H9 (cell line): ENCODE results near the gene KIT. TPM values are rescaled to one million over a fixed set of nuclear protein-coding genes. Genes with fewer than 3 reads are reported as not detected.

Source experiments
- DNase-seq: peaks from one replicate; pipeline ENCODE4 v3.0.0-alpha.2; 2017
- H2AFZ ChIP-seq: one replicate; pipeline ENCODE4 v1.6.1; 2013; ENCODE audit warnings: mild to moderate bottlenecking, low read length, control low read depth, moderate library complexity
- H2AK5ac ChIP-seq: 2 replicates; pipeline ENCODE4 v1.6.1; 2013; ENCODE audit warnings: low read length, control low read depth, mixed read lengths; ENCODE audit not compliant: insufficient read length
- H2BK120ac ChIP-seq: one replicate; pipeline ENCODE4 v1.6.1; 2013; ENCODE audit warnings: low read depth, mild to moderate bottlenecking, low read length, control low read depth, inconsistent platforms; ENCODE audit not compliant: poor library complexity, severe bottlenecking
- H2BK12ac ChIP-seq: 2 replicates; pipeline ENCODE4 v1.6.1; 2013; ENCODE audit warnings: low read length, control low read depth, mixed read lengths, low read depth; ENCODE audit not compliant: insufficient read length
- H2BK15ac ChIP-seq: 2 replicates; pipeline ENCODE4 v1.6.1; 2013; ENCODE audit warnings: low read depth, low read length, control low read depth
- H2BK20ac ChIP-seq: one replicate; pipeline ENCODE4 v1.6.1; 2013; ENCODE audit warnings: low read depth, mild to moderate bottlenecking, low read length, control low read depth, inconsistent platforms; ENCODE audit not compliant: poor library complexity, severe bottlenecking
- H2BK5ac ChIP-seq: 2 replicates; pipeline ENCODE4 v1.6.1; 2013; ENCODE audit warnings: low read length, control low read depth, mixed read lengths; ENCODE audit not compliant: insufficient read length
- H3K14ac ChIP-seq: 2 replicates; pipeline ENCODE4 v1.6.1; 2013; ENCODE audit warnings: low read length, control low read depth; ENCODE audit not compliant: insufficient read depth
- H3K18ac ChIP-seq: 2 replicates; pipeline ENCODE4 v1.6.1; 2013; ENCODE audit warnings: low read depth, mild to moderate bottlenecking, mixed read lengths, low read length, control low read depth; ENCODE audit not compliant: insufficient read length
- H3K23ac ChIP-seq: 2 replicates; pipeline ENCODE4 v1.6.1; 2013; ENCODE audit warnings: low read length, control low read depth, mixed read lengths, low read depth; ENCODE audit not compliant: insufficient read length
- H3K23me2 ChIP-seq: 2 replicates; pipeline ENCODE4 v1.6.1; 2013; ENCODE audit warnings: low read depth, mild to moderate bottlenecking, mixed read lengths, low read length, control low read depth; ENCODE audit not compliant: insufficient read length, poor library complexity, severe bottlenecking
- H3K27ac ChIP-seq: 2 replicates; pipeline ENCODE4 v1.5.1; 2013; ENCODE audit warnings: low read length, control low read depth, mixed read lengths, low read depth; ENCODE audit not compliant: insufficient read length
- H3K27me3 ChIP-seq: 2 replicates; pipeline ENCODE4 v1.6.1; 2013; ENCODE audit warnings: low read length, control low read depth, inconsistent platforms; ENCODE audit not compliant: insufficient read depth
- H3K4ac ChIP-seq: 2 replicates; pipeline ENCODE4 v1.6.1; 2013; ENCODE audit warnings: low read depth, mild to moderate bottlenecking, control low read depth, inconsistent platforms, low read length, moderate library complexity
- H3K4me1 ChIP-seq: 2 replicates; pipeline ENCODE4 v1.6.1; 2013; ENCODE audit warnings: low read length, control low read depth, inconsistent platforms; ENCODE audit not compliant: insufficient read depth
- H3K4me2 ChIP-seq: 2 replicates; pipeline ENCODE4 v1.6.1; 2013; ENCODE audit warnings: low read length, control low read depth, mixed read lengths; ENCODE audit not compliant: insufficient read length, insufficient read depth
- H3K56ac ChIP-seq: 2 replicates; pipeline ENCODE4 v1.6.1; 2013; ENCODE audit warnings: low read depth, mild to moderate bottlenecking, mixed read lengths, low read length, control low read depth; ENCODE audit not compliant: insufficient read length
- H3K79me1 ChIP-seq: 2 replicates; pipeline ENCODE4 v1.6.1; 2013; ENCODE audit warnings: low read depth, mild to moderate bottlenecking, moderate library complexity, low read length, control low read depth, inconsistent platforms; ENCODE audit not compliant: insufficient read depth, poor library complexity, severe bottlenecking
- H3K79me2 ChIP-seq: 2 replicates; pipeline ENCODE4 v1.6.1; 2013; ENCODE audit warnings: low read length, control low read depth, inconsistent platforms; ENCODE audit not compliant: insufficient read depth
- H3K9ac ChIP-seq: 2 replicates; pipeline ENCODE4 v1.6.1; 2013; ENCODE audit warnings: low read length, control low read depth, mixed read lengths; ENCODE audit not compliant: insufficient read length; ENCODE audit errors: extremely low read depth
- H3K9me3 ChIP-seq: one replicate; pipeline ENCODE4 v1.6.1; 2013; ENCODE audit warnings: low read depth, low read length, inconsistent platforms; ENCODE audit not compliant: control insufficient read depth
- H3T11ph ChIP-seq: one replicate; pipeline ENCODE4 v1.6.1; 2013; ENCODE audit warnings: mild to moderate bottlenecking, low read length, control low read depth, inconsistent platforms
- H4K20me1 ChIP-seq: one replicate; pipeline ENCODE4 v1.6.1; 2013; ENCODE audit not compliant: control insufficient read depth, insufficient read length, insufficient read depth
- H4K5ac ChIP-seq: 2 replicates; pipeline ENCODE4 v1.6.1; 2013; ENCODE audit warnings: low read depth, mild to moderate bottlenecking, mixed read lengths, low read length, control low read depth; ENCODE audit not compliant: insufficient read length
- H4K8ac ChIP-seq: replicated peaks from 2 replicates; pipeline ENCODE4 v1.6.1; 2013; ENCODE audit warnings: low read length, control low read depth, mixed read lengths, low read depth; ENCODE audit not compliant: insufficient read length
- H4K91ac ChIP-seq: 2 replicates; pipeline ENCODE4 v1.6.1; 2013; ENCODE audit warnings: low read depth, mild to moderate bottlenecking, moderate library complexity, mixed read lengths, low read length, control low read depth; ENCODE audit not compliant: insufficient read length
- H3K27ac Mint-ChIP-seq, 3 experiments: 2 replicates in 2 of 3; 3 replicates in 1 of 3; pipeline ENCODE4 v1.8.0; 2020 to 2021; ENCODE audit warnings: mixed read lengths in 3 of 3, mild to moderate bottlenecking in 1 of 3, moderate library complexity in 1 of 3
- H3K27me3 Mint-ChIP-seq: 2 replicates; pipeline ENCODE4 v1.8.0; 2021; ENCODE audit warnings: low read depth, mild to moderate bottlenecking, moderate library complexity, mixed read lengths
- H3K36me3 Mint-ChIP-seq, 3 experiments: 2 replicates in 2 of 3; 3 replicates in 1 of 3; pipeline ENCODE4 v1.8.0; 2020 to 2021; ENCODE audit warnings: low read depth in 3 of 3, mixed read lengths in 3 of 3; ENCODE audit not compliant: insufficient read depth in 1 of 3
- H3K4me1 Mint-ChIP-seq, 2 experiments: 2 replicates each; pipeline ENCODE4 v1.8.0; 2020; ENCODE audit warnings: mixed read lengths in 2 of 2
- H3K4me3 Mint-ChIP-seq, 2 experiments: 2 replicates in 1 of 2; 3 replicates in 1 of 2; pipeline ENCODE4 v1.8.0; 2020 to 2021; ENCODE audit warnings: mild to moderate bottlenecking in 2 of 2, mixed read lengths in 2 of 2, moderate library complexity in 1 of 2
- H3K9me3 Mint-ChIP-seq, 2 experiments: 2 replicates in 1 of 2; 3 replicates in 1 of 2; pipeline ENCODE4 v1.8.0; 2020; ENCODE audit warnings: mild to moderate bottlenecking in 2 of 2, mixed read lengths in 2 of 2, moderate library complexity in 1 of 2
- CTCF ChIP-seq: fragments of 200-600 bp; sonication (generic); conservative IDR thresholded peaks from 3 replicates; pipeline ENCODE4 v1.8.0; 2021; ENCODE audit warnings: antibody characterized with exemption, mild to moderate bottlenecking
- WGBS: extraction: QIAGEN DNeasy Blood & Tissue Kit; methylation state at CpG from one replicate; pipeline ENCODE4 v1.1.7; 2013; ENCODE audit warnings: missing lambda C conversion rate, low lambda C conversion rate, mixed read lengths; ENCODE audit not compliant: insufficient read length; ENCODE audit errors: extremely low coverage; 5-methylcytosine and 5-hydroxymethylcytosine counted together
- total RNA-seq: library from RNA; stranded (reverse); gene quantifications from 2 replicates; pipeline ENCODE4 v1.2.1, GENCODE V29; 2021

Gene KIT
- total RNA-seq, 1 experiment from 2014 or later = 6.7 TPM

GRCh38 chr4:54677416-54677815 lies 19.7 kb downstream of the KIT start:
- no peaks in the 10 kb centered on the region for H3K27me3 Mint-ChIP-seq
- H3K18ac ChIP-seq = no peak overlapping the region

More at GRCh38 chr4:54677416-54677815, 19.7 kb downstream of the KIT start:
- no peak overlapping the region for H2BK120ac ChIP-seq
- no peak overlapping the region for H3K4me2 ChIP-seq
- H3K14ac ChIP-seq = no peak overlapping the region
- H2BK20ac ChIP-seq = no peak overlapping the region
- H2AK5ac ChIP-seq = no peak overlapping the region
- H2AFZ ChIP-seq = no peak overlapping the region
- H3K56ac ChIP-seq = no peak overlapping the region
- no peak overlapping the region for H2BK5ac ChIP-seq
- no peak overlapping the region for H3K4me3 Mint-ChIP-seq
- H3K4me1 Mint-ChIP-seq = peaks cover 24 to 44% of the 10 kb centered on the region in 2 experiments
- no peaks in the 10 kb centered on the region for H3K79me1 ChIP-seq
- no peak overlapping the region for H2BK15ac ChIP-seq
- H3K9me3 Mint-ChIP-seq = peaks cover 3 to 6% of the 10 kb centered on the region in 2 experiments; a peak in 2 of 5 replicates
- H3K23me2 ChIP-seq = no peaks in the 10 kb centered on the region
- no peaks in the 10 kb centered on the region for H3K27me3 ChIP-seq
- H4K8ac ChIP-seq = no peak overlapping the region
- no peak overlapping the region for H4K5ac ChIP-seq
- H3K4ac ChIP-seq = no peak overlapping the region
- no peak overlapping the region for H2BK12ac ChIP-seq
- no peak overlapping the region for H4K91ac ChIP-seq
- no peak overlapping the region for H3K9ac ChIP-seq
- H3T11ph ChIP-seq = no peak overlapping the region
- peak overlapping the region in 1 of 3 experiments; percentile 87; a peak in 1 of 7 replicates for H3K27ac Mint-ChIP-seq
- H3K9me3 ChIP-seq = no peaks in the 10 kb centered on the region
- peaks cover 9% of the 10 kb centered on the region; the same call in 1 of the 2 replicates for H3K4me1 ChIP-seq
- no peaks in the 10 kb centered on the region for H4K20me1 ChIP-seq
- TF ChIP-seq CTCF = peak; percentile 53
- DNase-seq = no peak
- peaks cover 0 to 9% (median 0%) of the 10 kb centered on the region in 3 experiments; a peak in 2 of 7 replicates for H3K36me3 Mint-ChIP-seq
- no CpG with 5 or more reads among the region's 3 CpGs for WGBS
- no peaks in the 10 kb centered on the region for H3K79me2 ChIP-seq
- H3K27ac ChIP-seq = no peak overlapping the region
- H3K23ac ChIP-seq = no peak overlapping the region
